Activated T-helper 9 cell treated with anti-CD3 and anti-CD28 coated beads, Interleukin-2, amount 50 U/mL, for 16 hours (primary cell): ENCODE results near the gene VAC14.
"Not testable (repeated sequence)": the region's sequence is repeated elsewhere in the genome, so short reads cannot be mapped to it uniquely, and the experiment has no call there.

Source experiments
- DNase-seq: peaks from one replicate; pipeline ENCODE4 v3.0.0-alpha.2; 2020; ENCODE audit warnings: low read depth

The VAC14 gene

DNA sequence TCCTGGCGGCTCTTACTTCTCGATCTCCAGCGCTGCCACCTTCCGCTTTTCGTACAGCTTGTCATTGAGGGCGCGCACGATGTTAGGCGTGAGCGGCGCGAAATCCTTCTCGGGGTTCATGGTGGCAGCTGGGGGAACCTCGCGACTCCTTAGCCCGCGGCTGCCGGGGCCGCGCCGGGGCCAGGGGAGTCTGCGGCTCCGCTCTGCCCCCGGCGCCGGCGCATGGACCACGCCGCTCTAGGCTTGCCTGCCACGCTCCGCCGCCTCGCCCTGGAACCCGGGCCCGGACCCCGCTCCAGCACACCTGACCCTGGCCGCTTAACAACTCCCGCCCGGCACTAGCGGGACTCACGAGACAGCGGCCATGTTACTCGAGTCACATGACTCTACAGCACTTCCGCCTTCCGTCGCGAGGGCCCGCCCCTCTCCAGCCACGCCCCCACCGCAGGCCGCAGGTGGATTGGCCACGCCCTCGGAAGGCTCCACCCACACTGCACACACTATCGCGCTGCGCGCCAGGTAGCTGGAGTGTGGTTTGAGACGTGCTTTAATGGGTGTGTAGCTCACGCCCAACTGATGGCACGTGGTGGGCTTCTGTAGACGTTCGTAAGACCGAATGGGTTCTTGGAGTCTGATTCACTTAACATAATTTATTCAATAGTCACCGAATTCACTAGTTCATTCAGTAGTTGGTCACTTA, at the start of gene VAC14:
TSS of gene VAC14 (minus strand) at position 378 of the 700 bp plus-strand sequence. CDS start at position 120, 258 bp downstream.
- DNase-seq, result peak; percentile 96

GRCh38 chr16:70823498-70824118, 22.6 kb upstream of the VAC14 start:
- DNase-seq, result not testable (repeated sequence)

GRCh38 chr16:70822734-70823133, 21.8 kb upstream of the VAC14 start:
- DNase-seq, result not testable (repeated sequence)

- not testable (repeated sequence) for DNase-seq
Observed at GRCh38 chr16:70818088-70818487, 17.1 kb upstream of the VAC14 start.

GRCh38 chr16:70809392-70810060, 8.6 kb upstream of the VAC14 start:
- DNase-seq, result no peak

- no peak for DNase-seq
Observed at GRCh38 chr16:70808371-70808770, 7.4 kb upstream of the VAC14 start.

- no peak for DNase-seq
Observed at GRCh38 chr16:70805787-70806186, 4.8 kb upstream of the VAC14 start.

- DNase-seq, result no peak
Observed at GRCh38 chr16:70805380-70805779, 4.4 kb upstream of the VAC14 start.

- no peak for DNase-seq
Observed at GRCh38 chr16:70804734-70805169, 3.8 kb upstream of the VAC14 start.

DNA sequence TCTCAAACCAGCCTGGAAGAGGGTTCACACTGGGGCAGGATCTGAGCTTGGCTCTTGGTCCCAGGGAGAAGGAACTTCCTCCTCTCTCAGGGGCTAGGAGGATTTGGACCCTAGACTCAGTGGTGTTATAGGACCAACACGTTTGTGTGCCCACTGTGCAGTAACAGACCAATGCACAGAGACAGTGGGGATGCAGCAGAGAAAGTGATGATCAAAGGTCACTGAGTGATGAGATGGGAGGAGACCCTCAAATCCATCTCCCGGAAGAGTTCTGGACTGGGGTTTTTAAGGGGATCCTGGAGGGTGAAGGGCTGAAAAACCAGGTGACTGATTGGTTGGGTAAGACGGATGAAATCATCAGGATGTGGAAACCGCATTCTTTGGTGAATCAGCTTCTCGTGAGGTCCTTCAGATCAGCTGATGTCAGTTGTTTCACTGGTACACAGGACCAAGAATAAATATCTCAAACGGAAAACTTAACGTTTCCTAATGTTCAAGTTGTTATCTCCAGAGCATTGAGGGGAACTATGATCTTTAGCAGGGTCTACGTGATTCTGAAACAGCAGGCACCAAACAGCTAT, 3.3 kb upstream of the VAC14 start:
- no peak for DNase-seq

GRCh38 chr16:70803319-70803718, 2.4 kb upstream of the VAC14 start:
- no peak for DNase-seq

DNA sequence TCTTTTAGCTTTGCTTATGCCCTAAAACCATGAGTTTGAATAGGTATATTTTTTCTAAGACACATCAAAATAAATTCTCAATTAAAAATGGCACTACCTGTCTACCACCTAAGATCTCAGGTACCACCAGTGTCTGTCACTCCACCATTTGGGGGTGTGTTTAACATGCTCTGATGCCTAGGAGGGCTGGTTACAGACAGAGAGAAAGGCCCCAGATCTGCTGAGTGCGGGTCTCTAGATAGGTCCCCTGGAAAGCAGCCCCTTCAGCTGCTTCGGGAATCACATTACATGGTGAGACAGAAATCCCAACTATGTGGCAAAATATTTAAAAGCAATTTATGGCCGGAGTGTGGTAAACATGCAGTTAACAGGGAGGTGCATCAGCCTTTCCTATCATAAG, 653 bp upstream of the VAC14 start:
- DNase-seq, result no peak

- no peak for DNase-seq
Observed at GRCh38 chr16:70800311-70800710, 647 bp downstream of the VAC14 start.

DNA sequence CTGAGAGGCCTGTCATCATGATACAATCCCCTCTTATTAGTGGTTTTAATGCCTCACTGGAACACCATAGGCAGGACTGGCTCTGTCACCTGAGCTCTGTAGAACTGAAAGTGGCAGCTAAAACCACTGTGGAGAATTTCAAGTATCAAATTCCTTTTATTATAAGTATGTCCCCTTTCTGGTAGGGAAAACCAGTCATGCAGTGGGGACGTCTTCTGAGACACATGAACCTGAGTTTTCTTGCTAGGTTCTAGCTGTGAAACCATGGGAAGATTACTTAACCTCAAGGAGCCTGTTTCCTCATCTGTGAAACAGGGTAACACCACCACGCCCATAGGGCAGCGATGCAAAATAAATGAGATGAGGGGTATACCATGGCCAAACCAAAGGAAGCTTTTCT, 4.7 kb downstream of the VAC14 start:
- no peak for DNase-seq

DNA sequence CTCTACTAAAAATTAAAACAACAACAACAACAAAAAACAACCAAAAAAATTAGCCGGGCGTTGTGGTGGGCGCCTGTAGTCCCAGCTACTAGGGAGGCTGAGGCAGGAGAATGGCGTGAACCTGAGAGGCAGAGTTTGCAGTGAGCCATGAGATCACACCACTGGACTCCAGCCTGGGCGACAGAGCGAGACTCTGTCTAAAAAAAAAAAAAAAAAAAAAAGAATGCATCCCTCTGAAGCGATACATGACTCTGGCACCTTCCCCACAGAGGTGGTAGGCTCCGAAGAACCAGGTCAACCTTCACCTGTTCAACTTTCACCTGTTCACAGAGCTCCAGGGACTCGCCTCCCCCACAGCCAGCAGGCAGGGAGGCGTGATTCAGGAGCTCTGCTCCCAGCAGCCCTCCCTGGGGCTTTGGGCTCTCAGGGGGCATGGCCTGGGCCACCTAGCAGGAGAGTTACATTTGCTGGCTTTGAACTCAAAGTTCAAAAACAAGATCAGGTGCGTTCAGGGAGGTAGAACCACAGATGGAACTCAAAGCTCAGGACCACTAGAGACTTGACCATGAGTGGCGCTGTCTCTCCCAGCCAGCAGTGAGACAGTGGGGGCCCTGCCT, 5.6 kb downstream of the VAC14 start:
- DNase-seq, result no peak

DNA sequence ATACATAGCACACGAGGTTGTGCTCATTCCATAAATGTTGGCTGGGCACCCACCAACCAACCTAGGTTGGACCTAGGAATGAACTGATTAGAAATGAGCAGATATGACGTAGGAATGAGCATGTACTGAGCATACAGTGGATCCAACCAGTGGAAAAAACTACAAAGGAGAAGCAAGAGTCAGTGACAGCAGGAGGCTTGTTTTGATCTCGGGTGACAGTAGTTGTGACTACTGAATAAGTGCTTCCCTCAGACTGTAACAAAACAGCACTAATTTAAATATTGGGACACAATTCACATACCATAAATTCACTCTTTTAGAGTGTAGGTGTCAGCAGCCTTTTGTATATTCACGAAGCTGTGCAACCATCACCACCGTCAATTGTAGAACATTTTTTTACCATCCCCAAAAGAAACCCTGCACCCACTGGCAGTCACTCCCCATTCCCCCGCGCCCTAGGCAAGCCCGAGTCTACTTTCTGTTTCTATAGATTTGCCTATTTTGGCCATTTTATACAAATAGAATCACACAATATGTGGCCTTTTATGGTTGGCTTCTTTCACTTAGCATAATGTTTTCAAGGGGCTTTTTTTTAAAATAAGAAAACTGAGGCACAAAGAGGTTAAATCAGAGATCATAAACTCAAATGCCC, 7.0 kb downstream of the VAC14 start:
- no peak for DNase-seq

DNA sequence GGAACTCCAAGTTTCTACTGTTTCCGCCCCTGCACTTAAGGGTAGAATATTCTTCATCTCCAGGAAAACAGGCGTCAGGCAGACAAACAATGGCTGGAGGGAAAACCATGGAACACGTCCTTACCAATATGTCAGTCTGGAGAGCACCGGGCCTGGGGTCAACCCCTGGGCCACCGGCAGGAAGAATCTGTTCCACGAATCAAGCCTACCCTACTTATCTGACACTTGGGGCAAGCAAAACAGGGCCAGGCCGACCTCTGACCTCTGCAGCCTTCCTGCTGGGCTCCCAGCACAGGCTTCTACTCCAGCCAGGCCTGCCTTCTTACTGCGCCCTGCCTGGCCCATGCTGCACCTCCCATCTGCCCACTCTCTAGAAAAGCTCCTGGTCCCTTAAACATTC, 10.1 kb downstream of the VAC14 start:
- DNase-seq, result no peak

- DNase-seq, result no peak
Observed at GRCh38 chr16:70789595-70790447, 11.1 kb downstream of the VAC14 start.

DNA sequence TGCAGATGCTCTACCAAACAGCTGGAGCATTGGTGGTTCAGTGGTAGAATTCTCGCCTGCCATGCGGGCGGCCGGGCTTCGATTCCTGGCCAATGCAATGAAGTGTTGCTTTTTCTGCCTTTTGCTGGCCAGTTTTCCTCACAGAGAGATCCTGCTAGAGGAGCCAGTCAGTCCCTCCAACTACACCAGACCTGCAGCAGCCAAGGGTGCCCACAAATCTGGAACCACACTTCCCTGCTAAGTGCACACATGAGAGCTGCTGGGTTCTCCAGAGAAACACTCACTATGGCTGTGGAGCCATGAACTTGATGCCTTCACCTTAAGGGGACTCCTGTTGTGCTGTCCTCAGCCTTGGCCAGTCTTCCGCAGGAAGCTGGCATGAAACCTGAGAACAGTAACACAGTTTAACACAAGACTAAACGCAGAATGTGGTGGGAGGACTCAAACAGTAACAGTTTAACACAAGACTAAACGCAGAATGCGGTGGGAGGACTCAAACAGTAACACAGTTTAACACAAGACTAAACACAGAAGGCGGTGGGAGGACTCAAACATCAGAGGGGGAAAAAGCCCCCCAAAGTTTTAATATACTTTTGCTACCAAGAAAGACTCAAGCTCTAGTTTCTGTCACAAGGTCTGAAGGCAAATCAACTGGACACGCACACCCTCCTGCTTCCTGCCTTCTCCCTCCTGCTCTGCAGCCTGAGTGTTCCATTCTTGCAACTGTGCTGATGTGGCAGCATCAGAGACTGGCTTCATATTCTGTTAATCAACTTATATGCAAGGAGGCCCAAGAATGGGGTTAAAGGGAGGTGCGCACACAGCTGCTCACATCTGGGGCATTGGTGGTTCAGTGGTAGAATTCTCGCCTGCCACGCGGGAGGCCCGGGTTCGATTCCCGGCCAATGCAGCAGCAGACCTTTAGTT, 12.0 kb downstream of the VAC14 start:
- DNase-seq, result no peak
